Measurements from ENCODE around the gene FSTL4. TPM values are rescaled to one million over a fixed set of nuclear protein-coding genes. Genes with fewer than 3 reads are reported as not detected.

The FSTL4 gene
- total and polyA plus RNA-seq, 2 of the 4 experiments (the other 2 are of a cell fraction): 0.18 TPM; not detected in 1

DNA sequence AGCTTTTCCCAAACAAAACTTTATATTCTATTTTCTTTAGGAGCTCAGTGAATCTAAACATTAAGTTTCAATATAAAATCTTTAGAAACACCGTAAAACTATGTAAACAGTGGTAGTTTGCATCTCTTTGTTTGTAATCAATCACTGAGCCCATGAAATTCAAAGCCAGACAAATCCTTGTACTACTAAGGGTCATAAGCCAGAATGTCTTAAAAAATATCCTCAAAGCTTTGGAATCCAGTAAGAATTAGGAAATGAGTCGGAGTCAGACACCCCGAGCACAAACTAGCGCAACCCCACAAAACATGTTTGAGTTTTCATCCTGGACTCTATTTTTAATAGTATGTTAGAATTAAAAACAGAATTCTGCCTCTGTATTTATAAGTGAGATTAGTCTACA lies 406.7 kb downstream of the FSTL4 start:
- intact Hi-C loops (cut with micrococcal nuclease) (no loop called here), dilution Hi-C loops (cut with HindIII; ENCODE audit: low sequenced_read_pairs, unreplicated experiment) (no loop called here), in situ Hi-C loops (cut with MboI; ENCODE audit: low sequenced_read_pairs) (no loop called here)
- H3K4me2 ChIP-seq (ENCODE audit: low read depth, low read length): no peak overlapping the region; the same call in 1 of the 2 replicates
- H3K79me1 ChIP-seq (ENCODE audit: low read depth in 1 of 2, low read length in 2 of 2): no peaks in the 10 kb centered on the region
- no peak overlapping the region for H2BK20ac ChIP-seq (ENCODE audit: low read depth, low read length)
- BruUV-seq (replicated peaks): no TSS peak
- no peak overlapping the region; the same call in 1 of the 2 replicates for H3K18ac ChIP-seq (ENCODE audit: low read depth, low read length)
- no peak overlapping the region for H3K9ac ChIP-seq (ENCODE audit: low read depth, low read length)
- CTCF ChIA-PET: interaction anchor here (0.6 to 1.2 kb wide), 3 partner anchors 56 to 144 kb away, joined by 3 to 5 read pairs (median 4); no protein-coding TSS in a partner anchor
- H3K4me1 ChIP-seq (ENCODE audit: control insufficient read depth, insufficient read depth, low read length): peaks cover 2% of the 10 kb centered on the region; the same call in 1 of the 2 replicates
- no peak overlapping the region for H3K4ac ChIP-seq (ENCODE audit: low read depth, low read length)
- no peak overlapping the region for H3K23ac ChIP-seq (ENCODE audit: low read depth, low read length)
- 0% methylated on average over 1 of the region's 4 CpGs; no CpG with 5 or more reads in 1 of the 2 experiments for WGBS, 2 experiments (ENCODE audit: extremely low coverage in 2 of 2, insufficient read length in 1 of 2)
- H3K56ac ChIP-seq (ENCODE audit: extremely low read depth, insufficient read depth, low read length): no peak overlapping the region
- no peaks in the 10 kb centered on the region for H3K9me1 ChIP-seq (ENCODE audit: insufficient read depth, low read length)
- H3K14ac ChIP-seq (replicated peaks; ENCODE audit: low read depth, low read length): no peak overlapping the region
- H4K5ac ChIP-seq (ENCODE audit: low read depth, low read length): no peak overlapping the region
- H3K9me3 ChIP-seq (ENCODE audit: control insufficient read depth, insufficient read depth, low read length): peaks cover 4% of the 10 kb centered on the region; the same call in 1 of the 2 replicates
- no peak overlapping the region for H4K91ac ChIP-seq (ENCODE audit: insufficient read depth, low read depth, low read length)
- peak; percentile 39 for DNase-seq
- no peak overlapping the region for H2AFZ ChIP-seq (replicated peaks; ENCODE audit: low read length, poor library complexity)
- H3K36me3 ChIP-seq (ENCODE audit: control insufficient read depth, insufficient read depth, low read length): no peaks in the 10 kb centered on the region
- H3K27me3 ChIP-seq (ENCODE audit: control insufficient read depth, insufficient read depth, low read length): peaks cover 15% of the 10 kb centered on the region
- ATAC-seq (ENCODE audit: low read depth): peak; percentile 82
- H4K8ac ChIP-seq (ENCODE audit: low read depth in 2 of 2, low read length in 2 of 2): no peak overlapping the region
- no peaks in the 10 kb centered on the region for H4K20me1 ChIP-seq (ENCODE audit: insufficient read depth, low read length)
- H2BK120ac ChIP-seq (ENCODE audit: low read depth, low read length): no peak overlapping the region
- no peak overlapping the region; the same call in 1 of the 2 replicates for H3K27ac ChIP-seq (ENCODE audit: insufficient read depth, low read length)
- H3K4me3 ChIP-seq (ENCODE audit: insufficient read depth, low read depth, low read length): no peak overlapping the region
- TF ChIP-seq RCOR1 (IDR thresholded peaks at IDR 0.05; ENCODE audit: insufficient replicate concordance, low read length) (no peak), FOS (IDR thresholded peaks at IDR 0.05; ENCODE audit: low read depth, low read length) (no peak), RAD21 (IDR thresholded peaks at IDR 0.05; ENCODE audit: low read length) (no peak), CEBPB (IDR thresholded peaks at IDR 0.05; ENCODE audit: low read depth, low read length) (no peak), NFE2L2 (IDR thresholded peaks at IDR 0.05; ENCODE audit: low read depth, low read length) (no peak), MAFK (IDR thresholded peaks at IDR 0.05; ENCODE audit: low read depth, low read length) (no peak), RFX5 (IDR thresholded peaks at IDR 0.05; ENCODE audit: low read depth, low read length) (no peak)
- TF ChIP-seq, protein P1, sequence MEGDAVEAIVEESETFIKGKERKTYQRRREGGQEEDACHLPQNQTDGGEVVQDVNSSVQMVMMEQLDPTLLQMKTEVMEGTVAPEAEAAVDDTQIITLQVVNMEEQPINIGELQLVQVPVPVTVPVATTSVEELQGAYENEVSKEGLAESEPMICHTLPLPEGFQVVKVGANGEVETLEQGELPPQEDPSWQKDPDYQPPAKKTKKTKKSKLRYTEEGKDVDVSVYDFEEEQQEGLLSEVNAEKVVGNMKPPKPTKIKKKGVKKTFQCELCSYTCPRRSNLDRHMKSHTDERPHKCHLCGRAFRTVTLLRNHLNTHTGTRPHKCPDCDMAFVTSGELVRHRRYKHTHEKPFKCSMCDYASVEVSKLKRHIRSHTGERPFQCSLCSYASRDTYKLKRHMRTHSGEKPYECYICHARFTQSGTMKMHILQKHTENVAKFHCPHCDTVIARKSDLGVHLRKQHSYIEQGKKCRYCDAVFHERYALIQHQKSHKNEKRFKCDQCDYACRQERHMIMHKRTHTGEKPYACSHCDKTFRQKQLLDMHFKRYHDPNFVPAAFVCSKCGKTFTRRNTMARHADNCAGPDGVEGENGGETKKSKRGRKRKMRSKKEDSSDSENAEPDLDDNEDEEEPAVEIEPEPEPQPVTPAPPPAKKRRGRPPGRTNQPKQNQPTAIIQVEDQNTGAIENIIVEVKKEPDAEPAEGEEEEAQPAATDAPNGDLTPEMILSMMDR (conservative IDR thresholded peaks at IDR 0.05; ENCODE audit: low read depth, low read length): no peak
- H2AK9ac ChIP-seq (replicated peaks; ENCODE audit: low read depth, low read length, poor library complexity): no peak overlapping the region
- H2BK15ac ChIP-seq (ENCODE audit: low read depth, low read length): no peak overlapping the region
- H2BK5ac ChIP-seq (ENCODE audit: low read depth, low read length, poor library complexity, severe bottlenecking): no peak overlapping the region
- POLR2A ChIA-PET (ENCODE audit: unreplicated experiment): no interaction called here
- H2AK5ac ChIP-seq (ENCODE audit: low read depth, low read length): no peak overlapping the region

All from IMR-90 (cell line).